ENCODE measurements around the gene WDR88.
A peak's percentile ranks its signal among the peaks of the same experiment; 100 is the strongest.
"Not testable (repeated sequence)": the region's sequence is repeated elsewhere in the genome, so short reads cannot be mapped to it uniquely, and the experiment has no call there.

The WDR88 gene

DNA sequence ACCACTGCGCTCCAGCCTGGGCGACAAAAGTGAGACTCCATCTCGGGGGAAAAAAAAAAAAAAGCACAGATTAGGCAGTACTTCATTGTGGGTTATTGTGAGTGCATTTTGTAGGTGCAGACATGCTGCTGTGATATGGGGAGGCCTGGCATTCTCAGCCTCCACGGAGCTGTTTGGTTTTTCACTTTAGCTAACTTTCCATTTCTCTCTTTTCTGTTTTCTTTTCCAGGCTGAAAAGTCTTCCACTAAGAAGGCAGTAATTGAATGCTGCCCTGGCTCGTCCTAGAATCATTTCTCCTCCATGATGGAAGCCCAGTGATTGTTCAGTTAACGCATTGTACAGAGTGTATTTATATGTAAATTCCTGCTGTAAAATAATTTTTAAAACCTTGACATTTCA, 2.0 kb upstream of the WDR88 start:
- no peak for DNase-seq

DNA sequence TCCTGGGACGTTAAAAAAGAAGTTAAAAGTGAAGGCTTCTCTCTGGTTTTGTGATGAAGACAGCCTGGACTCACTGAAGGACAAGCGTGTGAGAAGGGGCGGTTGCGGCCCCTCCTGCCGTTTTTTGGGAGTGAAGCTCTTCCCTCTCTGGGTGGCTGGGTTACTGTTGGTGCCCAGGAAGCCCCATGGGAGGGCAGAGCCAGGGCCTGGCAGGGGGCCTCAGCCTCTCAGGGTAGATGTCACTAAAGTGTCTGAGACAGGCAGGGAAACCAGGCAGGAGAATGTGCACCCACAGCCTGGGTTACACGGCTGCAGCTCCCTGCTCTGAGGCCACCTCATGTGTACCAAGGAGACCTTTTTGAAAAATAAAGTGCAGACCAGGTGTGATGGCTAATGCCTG, 1.5 kb upstream of the WDR88 start:
- DNase-seq, result no peak

DNA sequence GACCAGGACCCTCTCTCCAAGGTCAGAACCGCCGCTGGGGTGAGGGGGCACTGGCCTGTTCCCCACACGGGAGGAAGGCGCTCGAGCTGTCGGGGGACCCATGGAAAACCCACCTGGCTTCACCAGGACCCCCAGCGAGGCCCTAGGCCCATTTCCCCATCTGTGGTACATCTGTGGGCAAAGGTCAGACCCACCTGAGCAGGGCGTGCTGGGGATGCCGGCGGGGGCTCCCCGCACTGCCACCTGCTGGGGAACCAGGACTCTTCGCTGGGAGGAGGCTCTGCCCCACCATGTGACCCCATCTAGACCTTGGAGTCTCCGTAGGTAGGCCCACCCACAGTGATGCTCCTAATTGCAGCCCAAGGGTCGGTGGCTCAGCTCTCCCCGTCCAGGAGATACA, 511 bp downstream of the WDR88 start:
- DNase-seq, result no peak

DNA sequence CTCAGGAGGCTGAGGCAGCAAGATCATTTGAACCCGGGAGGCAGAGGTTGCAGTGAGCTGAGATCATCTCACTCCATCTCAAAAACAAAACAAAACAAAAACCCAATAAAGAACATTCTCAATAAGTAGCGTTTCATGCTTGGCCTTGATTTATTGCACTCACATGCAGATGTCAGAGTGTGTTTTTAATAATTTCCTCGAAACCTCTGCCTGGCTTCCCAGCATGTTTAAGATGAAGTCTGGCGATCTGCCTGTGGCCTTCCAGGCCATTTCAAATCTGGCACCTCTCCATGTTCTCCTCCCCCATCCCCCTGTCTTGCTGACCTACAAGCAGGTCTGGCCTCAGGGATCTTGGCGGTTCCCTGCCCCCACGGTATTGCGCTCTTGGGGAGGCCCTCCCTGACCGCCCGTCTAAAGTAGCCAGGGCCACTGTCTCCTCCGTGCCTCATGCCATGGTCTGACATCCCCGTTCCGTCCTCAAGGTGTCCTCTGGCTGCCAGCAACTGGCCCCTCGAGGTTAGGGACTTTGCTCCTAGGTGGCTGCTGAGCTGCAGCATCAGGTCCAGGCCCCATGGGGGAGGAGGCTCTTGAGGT, 1.6 kb downstream of the WDR88 start:
- no peak for DNase-seq

DNA sequence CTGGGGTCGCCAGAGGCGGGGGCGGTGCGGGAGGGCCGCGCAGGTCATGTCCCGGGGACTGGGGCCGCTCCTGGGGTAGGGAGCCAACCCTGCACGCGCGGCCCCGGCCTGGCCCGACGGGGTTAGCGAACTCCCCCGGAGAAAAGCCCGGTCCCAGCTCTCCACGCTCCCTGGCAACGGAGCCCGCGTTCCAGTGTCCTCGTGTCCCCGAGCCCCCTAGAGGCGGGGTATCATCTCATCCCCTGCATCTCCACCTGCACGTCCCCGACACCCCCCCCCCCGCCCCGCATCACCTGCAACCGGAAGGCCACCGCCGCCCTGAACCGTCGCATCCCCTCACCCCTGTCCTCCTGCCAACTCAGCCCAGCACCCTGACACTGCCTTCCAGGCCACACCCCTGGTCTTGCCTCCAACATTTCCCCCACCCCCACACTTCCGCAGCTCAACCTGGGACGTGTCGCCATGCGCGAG, 2.7 kb downstream of the WDR88 start:
- DNase-seq, result peak; percentile 24

DNA sequence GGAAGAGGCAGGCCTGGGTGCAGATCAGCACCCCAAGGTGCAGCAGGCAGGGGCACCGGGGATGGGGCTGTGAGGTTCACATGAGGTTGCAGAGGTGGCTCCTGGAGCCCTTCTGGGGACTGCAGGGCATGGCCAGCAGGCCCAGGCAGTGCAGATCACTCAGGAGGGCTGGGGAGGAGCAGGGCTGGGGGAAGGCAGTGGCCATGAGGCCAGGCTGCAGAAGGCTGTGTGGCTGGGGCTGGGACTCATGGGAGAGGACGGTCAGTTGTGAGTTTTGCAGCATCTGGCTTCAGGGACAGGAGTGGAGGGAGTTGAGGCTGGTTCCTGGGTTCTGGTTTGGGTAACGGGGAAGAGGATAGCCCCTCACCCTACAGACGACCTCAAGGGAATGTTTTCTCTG, 7.3 kb downstream of the WDR88 start:
- no peak for DNase-seq

DNA sequence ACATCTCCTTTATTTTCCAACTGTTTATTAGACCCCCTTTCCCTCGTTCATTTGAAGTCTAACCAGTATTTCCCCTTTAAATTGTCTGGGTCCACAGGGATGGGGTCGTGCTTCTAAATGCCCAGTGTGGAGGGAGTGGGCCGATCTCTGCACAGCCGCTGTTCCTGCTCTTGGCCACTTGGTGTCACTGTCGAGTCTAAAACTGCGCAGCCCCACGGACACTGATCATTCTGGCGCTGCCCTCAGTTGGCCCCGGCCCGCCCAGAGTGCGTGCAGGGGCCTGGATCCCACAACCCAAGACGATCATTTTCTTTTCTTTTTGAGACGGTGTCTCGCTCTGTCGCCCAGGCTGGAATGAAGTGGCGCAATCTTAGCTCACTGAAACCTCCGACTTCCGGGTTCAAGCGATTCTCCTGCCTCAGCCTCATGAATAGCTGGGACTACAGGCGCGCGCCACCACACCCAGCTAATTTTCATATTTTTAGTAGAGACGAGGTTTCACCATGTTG, 12.0 kb downstream of the WDR88 start:
- DNase-seq, result peak; percentile 52

DNA sequence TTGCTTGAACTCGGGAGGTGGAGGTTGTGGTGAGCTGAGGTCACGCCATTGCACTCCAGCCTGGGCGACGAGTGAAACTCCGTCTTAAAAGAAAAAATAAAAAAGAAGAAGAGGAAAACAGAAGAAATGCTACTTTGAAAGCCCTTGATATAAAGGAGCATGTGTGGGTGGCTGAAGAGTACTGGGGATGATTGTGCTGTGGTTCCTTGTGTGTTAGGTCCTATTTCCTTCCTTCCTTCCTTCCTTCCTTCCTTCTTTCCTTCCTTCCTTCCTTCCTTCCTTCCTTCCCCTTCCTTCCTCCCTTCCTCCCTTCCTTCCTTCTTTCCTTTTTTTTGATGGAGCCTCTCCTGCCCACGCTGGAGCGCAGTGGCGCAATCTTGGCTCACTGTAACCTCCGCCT, 14.3 kb downstream of the WDR88 start:
- DNase-seq, result no peak

DNA sequence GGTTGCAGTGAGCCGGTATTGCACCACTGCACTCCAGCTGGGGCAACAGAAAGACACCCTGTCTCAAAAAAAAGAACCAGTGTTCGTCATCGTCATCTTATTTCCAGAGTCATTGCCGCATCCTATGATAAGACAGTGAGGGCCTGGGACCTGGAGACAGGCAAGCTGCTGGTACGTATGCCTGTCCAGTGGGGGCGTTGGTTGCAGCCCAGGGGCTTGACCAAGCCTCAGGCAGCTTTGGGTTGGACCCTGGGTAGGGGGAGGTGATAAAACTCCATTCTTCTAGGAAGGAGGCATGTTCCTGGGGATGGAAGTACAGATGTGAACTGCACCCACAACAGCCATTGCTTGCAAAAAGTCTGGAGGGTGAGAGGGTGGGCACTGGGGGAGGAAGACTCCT, 15.6 kb downstream of the WDR88 start:
- no peak for DNase-seq

DNA sequence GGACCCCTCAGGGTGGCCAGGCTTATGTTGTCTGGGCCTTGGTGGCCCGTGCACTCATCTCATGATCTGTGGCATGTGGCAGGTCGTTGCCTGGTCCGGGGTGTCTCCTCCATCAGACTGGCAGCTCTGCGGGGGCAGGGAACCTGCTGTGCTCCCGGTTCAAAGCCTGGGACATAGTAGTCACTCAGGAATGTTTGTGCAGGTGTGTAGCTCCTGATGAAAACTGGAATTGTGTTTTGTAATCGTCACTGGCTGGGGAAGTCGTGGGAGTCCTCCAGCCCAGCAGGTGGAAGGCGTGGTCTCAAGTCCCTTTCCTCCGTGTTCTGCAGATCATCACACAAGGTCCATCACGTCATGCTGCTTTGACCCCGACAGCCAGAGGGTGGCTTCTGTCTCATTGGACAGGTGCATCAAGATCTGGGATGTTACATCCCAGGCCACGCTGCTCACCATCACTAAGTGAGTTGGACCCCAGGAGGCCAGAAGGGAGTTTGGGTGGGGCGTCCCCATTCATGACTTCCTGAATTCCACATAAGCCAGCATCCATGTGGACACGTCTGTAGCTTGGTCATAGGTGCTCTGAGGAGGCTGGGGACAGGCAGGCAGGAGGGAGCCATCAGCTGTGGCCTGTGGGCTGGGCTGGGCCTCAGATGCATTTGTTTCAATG, 19.1 kb downstream of the WDR88 start:
- no peak for DNase-seq

DNA sequence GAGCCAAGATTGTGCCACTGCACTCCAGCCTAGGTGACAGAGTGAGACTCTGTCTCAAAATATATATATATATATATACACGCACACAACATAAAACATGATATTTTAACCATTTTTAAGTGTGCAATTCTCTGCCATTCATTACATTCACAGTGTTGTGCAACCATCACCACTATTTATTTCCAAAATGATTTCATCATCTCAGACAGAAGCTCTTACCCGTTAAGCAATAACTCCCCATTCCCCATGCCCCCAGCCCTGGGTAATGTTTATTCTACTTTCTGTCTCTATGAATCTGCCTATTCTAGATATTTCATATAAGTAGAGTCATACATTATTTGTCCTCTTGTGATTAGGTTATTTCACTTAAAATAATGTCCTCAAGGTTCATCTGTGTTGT, 20.3 kb downstream of the WDR88 start:
- DNase-seq, result no peak

DNA sequence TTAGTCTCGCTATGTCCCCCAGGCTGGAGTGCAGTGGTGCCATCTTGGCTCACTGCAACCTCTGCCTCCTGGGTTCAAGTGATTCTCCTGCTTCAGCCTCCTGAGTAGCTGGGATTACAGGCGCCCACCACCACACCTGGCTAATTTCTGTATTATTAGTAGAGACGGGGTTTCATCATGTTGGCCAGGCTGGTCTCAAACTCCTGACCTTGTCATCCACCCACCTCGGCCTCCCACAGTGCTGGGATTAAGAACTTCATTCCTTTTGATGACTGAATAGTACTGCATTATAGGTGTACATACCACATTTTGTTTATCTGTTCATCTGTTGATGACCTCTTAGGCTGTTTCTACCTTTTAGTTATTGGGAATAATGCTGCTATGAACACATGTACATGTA, 20.7 kb downstream of the WDR88 start:
- DNase-seq, result not testable (repeated sequence)

DNA sequence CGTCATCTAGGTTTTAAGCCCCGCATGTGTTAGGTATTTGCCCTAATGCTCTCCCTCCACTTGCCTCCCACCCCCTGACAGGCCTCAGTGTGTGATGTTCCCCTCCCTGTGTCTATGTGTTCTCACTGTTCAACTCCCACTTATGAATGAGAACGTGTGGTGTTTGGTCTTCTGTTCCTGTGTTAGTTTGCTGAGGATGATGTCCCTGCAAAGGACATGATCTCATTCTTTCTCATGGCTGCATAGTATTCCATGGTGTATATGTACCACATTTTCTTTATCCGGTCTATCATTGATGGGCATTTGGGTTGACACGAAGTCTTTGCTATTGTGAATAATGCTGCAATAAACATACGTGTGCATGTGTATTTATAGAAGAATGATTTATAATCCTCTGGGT, 22.4 kb downstream of the WDR88 start:
- not testable (repeated sequence) for DNase-seq

DNA sequence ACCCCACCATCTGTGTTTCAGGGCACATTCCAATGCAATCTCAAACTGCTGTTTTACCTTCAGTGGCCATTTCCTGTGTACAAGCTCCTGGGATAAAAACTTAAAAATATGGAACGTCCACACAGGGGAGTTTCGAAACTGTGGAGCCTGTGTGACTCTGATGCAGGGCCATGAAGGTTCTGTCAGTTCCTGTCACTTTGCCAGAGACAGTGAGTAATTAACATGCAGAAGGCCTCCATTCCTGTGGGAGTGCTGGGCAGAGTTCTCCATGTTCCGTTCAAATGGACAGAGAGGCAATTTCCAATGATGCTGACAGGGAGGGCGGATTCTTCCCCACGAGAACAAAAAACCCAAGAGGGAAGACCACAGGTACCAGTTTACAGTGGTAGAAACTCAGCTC, 24.4 kb downstream of the WDR88 start:
- DNase-seq, result no peak

DNA sequence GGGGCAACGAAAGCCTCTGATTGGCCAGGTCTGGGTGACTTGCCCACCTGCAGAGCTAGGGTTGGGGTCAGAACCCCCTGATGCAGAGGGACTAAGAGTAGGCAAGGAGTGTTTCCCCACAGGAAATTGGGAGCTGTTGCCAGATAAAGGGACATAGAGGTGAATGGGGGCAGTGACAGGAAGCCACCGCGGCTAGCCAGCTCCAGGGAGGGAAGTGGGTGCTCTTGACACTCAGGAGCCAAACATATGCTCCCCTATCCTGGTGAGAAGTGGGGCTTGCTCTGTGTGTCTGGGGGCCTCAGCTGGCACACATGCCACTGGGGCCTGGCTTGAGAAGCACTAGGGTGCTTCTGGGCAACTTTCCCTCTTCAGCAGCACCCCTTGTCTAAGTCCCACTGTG, 26.0 kb downstream of the WDR88 start:
- no peak for DNase-seq

DNA sequence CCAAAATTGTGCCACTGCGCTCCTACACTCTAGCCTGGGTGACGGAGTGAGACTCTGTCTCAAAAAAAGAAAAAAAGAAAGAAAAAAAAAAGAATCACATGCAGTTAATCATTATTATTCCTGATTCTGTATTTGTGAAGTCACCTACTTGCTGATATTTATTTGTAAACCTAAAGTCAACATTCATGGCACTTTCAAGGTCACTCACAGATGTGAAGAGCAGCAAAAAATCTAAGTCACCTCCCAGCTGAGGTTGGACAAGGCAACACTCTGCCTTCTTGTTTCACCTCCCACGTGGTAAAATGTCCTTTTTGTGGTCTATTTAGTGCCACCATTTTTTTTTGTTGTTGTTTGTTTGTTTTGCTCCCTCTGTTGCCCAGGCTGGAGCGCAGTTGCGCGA, 26.5 kb downstream of the WDR88 start:
- DNase-seq, result no peak

DNA sequence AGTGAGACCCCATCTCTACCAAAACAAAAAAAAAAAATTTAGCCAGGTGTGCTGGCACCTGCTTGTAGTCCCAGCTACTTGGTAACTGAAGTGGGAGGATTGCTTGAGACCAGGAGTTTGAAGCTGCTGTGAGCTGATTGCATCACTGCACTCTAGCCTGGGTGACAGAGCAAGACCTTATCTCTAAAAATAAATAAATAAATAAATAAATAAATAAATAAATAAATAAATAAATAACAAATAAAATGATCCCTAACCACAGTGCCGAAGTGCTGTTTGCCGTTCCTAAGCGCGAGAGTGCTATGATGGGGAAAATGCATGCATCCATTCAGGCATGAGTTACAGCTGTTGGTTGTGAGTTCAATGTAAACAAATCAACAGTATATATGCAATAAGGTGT, 27.2 kb downstream of the WDR88 start:
- no peak for DNase-seq

DNA sequence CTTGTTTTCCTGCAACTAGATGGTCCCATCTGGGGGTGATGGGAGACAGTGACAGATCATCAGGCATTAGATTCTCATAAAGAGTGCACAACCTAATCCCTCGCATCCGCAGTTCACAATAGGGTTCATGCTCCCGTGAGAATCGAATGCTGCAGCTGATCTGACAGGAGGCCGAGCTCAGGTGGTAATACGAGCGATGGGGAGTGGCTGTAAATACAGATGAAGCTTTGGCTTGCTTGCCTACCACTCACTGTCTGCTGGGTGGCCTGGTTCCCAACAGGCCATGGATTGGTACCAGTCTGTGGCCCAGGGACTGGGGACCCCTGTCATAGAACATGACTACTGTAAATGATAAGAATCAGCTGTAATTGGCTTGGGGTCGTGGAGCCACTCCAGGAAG, 28.0 kb downstream of the WDR88 start:
- no peak for DNase-seq

DNA sequence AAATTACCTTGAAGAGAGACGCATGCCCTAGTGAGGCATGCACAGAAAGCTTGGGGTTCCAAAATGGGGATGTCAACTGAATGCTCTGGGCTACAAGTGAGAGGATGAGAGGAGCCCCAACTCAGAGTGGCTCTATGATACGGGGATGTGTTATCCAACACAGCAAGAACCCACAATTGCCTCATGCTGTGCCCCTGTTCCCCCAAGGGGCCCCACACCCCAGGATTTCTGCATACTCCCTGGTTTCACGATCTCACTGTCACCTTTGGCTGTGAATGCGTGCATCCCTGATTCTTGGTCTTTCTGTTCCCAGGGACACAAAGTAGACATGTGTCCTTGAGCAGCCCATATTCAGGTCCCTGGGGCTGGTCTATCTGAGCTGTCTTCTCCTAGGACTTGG, 29.3 kb downstream of the WDR88 start:
- no peak for DNase-seq

DNA sequence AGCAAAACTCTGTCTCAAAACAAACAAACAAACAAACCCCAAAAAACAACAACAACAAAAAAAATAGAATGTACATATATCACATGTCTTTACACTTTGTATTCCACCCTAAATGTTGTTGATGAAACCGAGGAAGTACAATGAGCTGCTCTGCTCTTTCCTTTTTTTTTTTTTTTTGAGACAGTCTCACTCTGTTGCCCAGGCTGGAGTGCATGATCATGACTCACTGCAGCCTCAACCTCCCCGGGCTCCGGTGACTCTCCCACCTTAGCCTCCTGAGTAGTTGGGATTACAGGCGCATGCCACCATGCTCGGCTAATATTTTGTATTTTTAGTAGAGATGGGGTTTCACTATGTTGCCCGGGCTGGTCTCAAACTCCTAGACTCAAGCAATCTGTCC, 31.6 kb downstream of the WDR88 start:
- no peak for DNase-seq

DNA sequence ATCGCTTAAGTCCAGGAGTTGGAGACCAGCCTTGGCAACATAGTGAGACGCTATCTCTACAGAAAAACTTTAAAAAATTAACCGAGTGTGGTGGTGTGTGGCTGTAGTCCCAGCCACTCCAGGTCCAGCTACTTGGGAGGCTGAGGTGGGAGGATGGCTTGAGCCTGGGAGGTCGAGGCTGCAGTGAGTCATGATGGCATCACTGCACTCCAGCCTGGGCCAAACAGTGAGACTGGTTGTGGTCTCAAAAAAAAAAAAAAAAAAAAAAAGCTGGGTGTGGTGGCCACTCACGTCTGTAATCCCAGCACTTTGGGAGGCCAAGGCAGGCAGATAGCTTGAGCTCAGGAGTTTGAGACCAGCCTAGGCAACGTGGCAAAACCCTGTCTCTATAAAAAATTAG, 34.1 kb downstream of the WDR88 start:
- DNase-seq, result not testable (repeated sequence)

DNA sequence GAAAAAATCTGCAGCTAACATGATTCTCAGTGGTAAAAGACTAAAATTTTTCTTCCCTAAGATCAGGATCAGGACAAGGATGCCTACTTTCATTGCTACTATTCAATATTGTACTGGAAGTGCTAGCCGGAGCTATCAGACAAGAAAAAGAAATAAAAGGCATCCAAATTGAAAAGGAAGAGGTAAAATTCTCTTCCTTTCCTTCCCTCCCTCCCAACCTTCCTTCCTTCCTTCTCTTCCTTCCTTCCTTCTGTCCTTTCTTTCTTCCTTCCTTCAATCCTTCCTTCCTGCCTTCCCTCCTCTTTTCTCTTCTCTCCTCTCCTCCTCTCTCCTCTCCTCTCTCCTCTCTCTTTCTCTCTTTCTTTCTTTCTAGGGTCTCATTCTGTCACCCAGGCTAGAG, 35.5 kb downstream of the WDR88 start:
- no peak for DNase-seq

DNA sequence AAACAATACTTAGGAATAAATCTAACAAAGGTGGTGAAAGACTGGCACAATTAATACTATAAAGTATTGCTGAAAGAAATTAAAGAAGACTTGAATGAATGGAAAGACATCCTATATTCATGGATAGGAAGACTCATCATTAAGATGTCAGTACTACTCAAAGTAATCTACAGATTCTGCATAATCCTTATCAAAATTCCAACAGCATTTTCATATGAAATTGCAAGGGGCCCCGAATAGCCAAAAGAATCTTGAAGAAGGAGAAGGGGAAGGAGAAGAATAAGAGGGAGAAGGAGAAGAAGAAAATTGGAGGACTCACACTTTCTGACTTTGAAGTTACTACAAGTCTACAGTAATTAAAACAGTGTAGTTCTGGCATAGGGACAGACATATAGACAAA, 36.6 kb downstream of the WDR88 start:
- DNase-seq, result no peak

DNA sequence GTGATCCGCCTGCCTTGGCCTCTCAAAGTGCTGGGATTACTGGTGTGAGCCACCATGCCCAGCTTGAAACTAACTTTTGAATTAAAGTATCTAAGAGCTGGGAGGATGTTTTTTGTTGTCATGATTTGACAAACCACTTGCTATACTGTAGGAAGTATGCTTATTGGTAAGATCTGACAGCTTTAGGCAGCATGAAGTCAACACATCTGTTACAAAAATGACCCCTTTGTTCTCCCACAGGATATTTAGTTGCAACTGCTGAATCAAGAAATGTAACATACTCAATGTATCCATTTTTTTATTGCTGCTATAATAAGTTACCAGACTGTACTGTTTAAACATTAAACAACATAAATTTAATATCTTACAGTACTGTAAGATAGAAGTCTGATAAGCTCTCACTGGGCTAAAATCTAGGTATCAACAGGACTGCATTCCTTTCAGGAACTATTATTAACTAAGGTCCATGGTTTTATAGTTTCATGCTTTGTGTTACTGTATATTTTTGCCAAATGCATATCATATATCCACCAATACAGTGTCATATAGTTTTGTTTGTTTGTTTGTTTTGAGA, 39.4 kb downstream of the WDR88 start:
- no peak for DNase-seq

DNA sequence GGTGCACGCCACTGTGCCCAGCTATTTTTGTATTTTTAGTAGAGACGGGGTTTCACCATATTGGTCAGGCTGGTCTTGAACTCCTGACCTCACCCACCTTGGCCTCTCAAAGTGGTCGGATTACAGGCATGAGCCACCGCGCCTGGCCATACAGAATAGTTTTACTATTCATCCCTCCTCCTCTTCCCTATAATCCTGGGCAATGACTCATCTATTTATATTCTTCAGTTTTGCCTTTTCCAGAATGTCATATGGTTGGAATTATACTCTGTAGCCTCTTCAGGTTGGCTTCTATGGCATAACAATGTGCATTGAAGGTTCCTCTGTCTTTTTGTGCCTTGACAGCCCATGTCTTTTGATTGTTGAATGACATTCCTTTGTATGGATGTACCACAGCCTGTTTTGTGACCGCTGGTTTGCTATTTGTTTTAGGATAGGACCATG, 40.0 kb downstream of the WDR88 start:
- no peak for DNase-seq

Measured in activated CD4-positive, alpha-beta T cell treated with anti-CD3 and anti-CD28 coated beads, Interleukin-2, amount 50 U/mL, for 1 hour (primary cell).